H1 (cell line): ENCODE measurements around the gene DTNB. TPM values are rescaled to one million over a fixed set of nuclear protein-coding genes. Genes with fewer than 3 reads are reported as not detected.

ENCODE experiments used
- CBX5 ChIP-seq: fragments of 300-800, 300-1000 bp; sonication (generic); IDR thresholded peaks from 2 replicates; pipeline ENCODE4 v1.7.1; 2016; ENCODE audit warnings: antibody characterized with exemption, low read length, low read depth
- EP300 ChIP-seq, 2 experiments: IDR thresholded peaks; 1 replicate in 1 of 2; 2 replicates in 1 of 2; pipeline ENCODE4 v1.6.1; 2011 to 2012; ENCODE audit warnings: low read depth in 2 of 2, low read length in 2 of 2, mild to moderate bottlenecking in 2 of 2, borderline replicate concordance in 1 of 2, inconsistent platforms in 1 of 2, moderate library complexity in 1 of 2
- SIRT6 ChIP-seq: IDR thresholded peaks from one replicate; pipeline ENCODE4 v1.7.1; 2012; ENCODE audit warnings: low read length, inconsistent platforms
- TCF12 ChIP-seq: IDR thresholded peaks from 2 replicates; pipeline ENCODE4 v1.6.1; 2011; ENCODE audit warnings: low read depth, mild to moderate bottlenecking, low read length
- polyA plus RNA-seq, 7 experiments: library from polyadenylated mRNA; depleted of rRNA in 3 of 7; stranded (reverse) in 5 of 7; unstranded in 2 of 7; fragments of >200 nt in 5 of 7; fragments of 200-250 nt in 2 of 7; gene quantifications; 1 replicate in 5 of 7; 2 replicates in 1 of 7; 4 replicates in 1 of 7; pipeline versions ENCODE4 v1.2.1 to v1.2.3, GENCODE V29; 2011 to 2013; ENCODE audit warnings: missing spikeins in 2 of 7, mixed read lengths in 2 of 7
- total RNA-seq: library from RNA; stranded (reverse); fragmentation: NEBNext Ultra II Directional; extraction: Animal tissue kit (Norgen Biotek cat#: 25700); gene quantifications from 2 replicates; pipeline ENCODE4 v1.2.1, GENCODE V29; 2021
- TF ChIP-seq, protein P1 (sequence below): fragments of 300-600 bp; sonication (generic); IDR thresholded peaks from 2 replicates; pipeline ENCODE4 v1.7.1; 2012; ENCODE audit warnings: low read length, moderate library complexity, mild to moderate bottlenecking, inconsistent platforms; ENCODE audit not compliant: insufficient replicate concordance

The DTNB gene
- total and polyA plus RNA-seq, 2 of the 8 experiments (the other 6 are each of a cell fraction or from before 2014, with no cell fraction given) = 39.6 to 49.5 TPM

DNA sequence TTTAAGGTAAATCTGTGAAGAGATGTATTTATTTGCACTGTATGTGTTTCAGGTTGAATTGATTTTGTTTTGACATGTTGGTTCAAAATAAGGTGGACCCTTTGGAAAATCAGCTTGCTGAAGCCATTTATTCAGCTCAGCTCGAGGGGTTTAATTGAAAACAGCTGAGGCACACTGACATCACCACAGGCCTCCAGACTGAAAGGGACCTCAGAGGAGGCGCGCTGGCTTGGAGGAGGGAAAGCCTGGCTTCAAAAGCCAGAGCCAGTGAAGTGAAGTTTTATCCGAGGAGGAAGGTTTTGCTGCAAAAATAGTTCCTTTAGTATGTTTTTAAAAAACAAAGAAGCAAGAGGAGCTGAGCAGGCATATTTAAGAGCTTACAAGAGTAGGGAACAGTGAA lies 304.7 kb downstream of the DTNB start (continued):
- TF ChIP-seq, protein P1, sequence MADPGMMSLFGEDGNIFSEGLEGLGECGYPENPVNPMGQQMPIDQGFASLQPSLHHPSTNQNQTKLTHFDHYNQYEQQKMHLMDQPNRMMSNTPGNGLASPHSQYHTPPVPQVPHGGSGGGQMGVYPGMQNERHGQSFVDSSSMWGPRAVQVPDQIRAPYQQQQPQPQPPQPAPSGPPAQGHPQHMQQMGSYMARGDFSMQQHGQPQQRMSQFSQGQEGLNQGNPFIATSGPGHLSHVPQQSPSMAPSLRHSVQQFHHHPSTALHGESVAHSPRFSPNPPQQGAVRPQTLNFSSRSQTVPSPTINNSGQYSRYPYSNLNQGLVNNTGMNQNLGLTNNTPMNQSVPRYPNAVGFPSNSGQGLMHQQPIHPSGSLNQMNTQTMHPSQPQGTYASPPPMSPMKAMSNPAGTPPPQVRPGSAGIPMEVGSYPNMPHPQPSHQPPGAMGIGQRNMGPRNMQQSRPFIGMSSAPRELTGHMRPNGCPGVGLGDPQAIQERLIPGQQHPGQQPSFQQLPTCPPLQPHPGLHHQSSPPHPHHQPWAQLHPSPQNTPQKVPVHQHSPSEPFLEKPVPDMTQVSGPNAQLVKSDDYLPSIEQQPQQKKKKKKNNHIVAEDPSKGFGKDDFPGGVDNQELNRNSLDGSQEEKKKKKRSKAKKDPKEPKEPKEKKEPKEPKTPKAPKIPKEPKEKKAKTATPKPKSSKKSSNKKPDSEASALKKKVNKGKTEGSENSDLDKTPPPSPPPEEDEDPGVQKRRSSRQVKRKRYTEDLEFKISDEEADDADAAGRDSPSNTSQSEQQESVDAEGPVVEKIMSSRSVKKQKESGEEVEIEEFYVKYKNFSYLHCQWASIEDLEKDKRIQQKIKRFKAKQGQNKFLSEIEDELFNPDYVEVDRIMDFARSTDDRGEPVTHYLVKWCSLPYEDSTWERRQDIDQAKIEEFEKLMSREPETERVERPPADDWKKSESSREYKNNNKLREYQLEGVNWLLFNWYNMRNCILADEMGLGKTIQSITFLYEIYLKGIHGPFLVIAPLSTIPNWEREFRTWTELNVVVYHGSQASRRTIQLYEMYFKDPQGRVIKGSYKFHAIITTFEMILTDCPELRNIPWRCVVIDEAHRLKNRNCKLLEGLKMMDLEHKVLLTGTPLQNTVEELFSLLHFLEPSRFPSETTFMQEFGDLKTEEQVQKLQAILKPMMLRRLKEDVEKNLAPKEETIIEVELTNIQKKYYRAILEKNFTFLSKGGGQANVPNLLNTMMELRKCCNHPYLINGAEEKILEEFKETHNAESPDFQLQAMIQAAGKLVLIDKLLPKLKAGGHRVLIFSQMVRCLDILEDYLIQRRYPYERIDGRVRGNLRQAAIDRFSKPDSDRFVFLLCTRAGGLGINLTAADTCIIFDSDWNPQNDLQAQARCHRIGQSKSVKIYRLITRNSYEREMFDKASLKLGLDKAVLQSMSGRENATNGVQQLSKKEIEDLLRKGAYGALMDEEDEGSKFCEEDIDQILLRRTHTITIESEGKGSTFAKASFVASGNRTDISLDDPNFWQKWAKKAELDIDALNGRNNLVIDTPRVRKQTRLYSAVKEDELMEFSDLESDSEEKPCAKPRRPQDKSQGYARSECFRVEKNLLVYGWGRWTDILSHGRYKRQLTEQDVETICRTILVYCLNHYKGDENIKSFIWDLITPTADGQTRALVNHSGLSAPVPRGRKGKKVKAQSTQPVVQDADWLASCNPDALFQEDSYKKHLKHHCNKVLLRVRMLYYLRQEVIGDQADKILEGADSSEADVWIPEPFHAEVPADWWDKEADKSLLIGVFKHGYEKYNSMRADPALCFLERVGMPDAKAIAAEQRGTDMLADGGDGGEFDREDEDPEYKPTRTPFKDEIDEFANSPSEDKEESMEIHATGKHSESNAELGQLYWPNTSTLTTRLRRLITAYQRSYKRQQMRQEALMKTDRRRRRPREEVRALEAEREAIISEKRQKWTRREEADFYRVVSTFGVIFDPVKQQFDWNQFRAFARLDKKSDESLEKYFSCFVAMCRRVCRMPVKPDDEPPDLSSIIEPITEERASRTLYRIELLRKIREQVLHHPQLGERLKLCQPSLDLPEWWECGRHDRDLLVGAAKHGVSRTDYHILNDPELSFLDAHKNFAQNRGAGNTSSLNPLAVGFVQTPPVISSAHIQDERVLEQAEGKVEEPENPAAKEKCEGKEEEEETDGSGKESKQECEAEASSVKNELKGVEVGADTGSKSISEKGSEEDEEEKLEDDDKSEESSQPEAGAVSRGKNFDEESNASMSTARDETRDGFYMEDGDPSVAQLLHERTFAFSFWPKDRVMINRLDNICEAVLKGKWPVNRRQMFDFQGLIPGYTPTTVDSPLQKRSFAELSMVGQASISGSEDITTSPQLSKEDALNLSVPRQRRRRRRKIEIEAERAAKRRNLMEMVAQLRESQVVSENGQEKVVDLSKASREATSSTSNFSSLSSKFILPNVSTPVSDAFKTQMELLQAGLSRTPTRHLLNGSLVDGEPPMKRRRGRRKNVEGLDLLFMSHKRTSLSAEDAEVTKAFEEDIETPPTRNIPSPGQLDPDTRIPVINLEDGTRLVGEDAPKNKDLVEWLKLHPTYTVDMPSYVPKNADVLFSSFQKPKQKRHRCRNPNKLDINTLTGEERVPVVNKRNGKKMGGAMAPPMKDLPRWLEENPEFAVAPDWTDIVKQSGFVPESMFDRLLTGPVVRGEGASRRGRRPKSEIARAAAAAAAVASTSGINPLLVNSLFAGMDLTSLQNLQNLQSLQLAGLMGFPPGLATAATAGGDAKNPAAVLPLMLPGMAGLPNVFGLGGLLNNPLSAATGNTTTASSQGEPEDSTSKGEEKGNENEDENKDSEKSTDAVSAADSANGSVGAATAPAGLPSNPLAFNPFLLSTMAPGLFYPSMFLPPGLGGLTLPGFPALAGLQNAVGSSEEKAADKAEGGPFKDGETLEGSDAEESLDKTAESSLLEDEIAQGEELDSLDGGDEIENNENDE = no peak
- TF ChIP-seq CBX5 (no peak), TCF12 (no peak), SIRT6 (no peak), EP300 (IDR thresholded peaks at IDR 0.05; ENCODE audit: borderline replicate concordance in 1 of 2, low read depth in 2 of 2, low read length in 2 of 2) (no peak)
